Measurements from ENCODE around the gene PFKP. TPM values are rescaled to one million over a fixed set of nuclear protein-coding genes. Genes with fewer than 3 reads are reported as not detected.
"Not testable (repeated sequence)": the region's sequence is repeated elsewhere in the genome, so short reads cannot be mapped to it uniquely, and the experiment has no call there.

Gene PFKP
- total RNA-seq, 1 donor from 2014 or later: 292 TPM

GRCh38 chr10:3169673-3170072, 102.3 kb downstream of the PFKP start:
- no peak for TF ChIP-seq CTCF (IDR thresholded peaks at IDR 0.05; ENCODE audit: insufficient read depth, low read length, poor library complexity, severe bottlenecking)
- no peak overlapping the region for H3K4me3 ChIP-seq (ENCODE audit: low read depth, low read length)
- no peaks in the 10 kb centered on the region for H3K27me3 ChIP-seq (ENCODE audit: control insufficient read depth, insufficient read depth, low read length)
- DNase-seq (ENCODE audit: low read depth): no peak
- peaks cover 2% of the 10 kb centered on the region for H3K36me3 ChIP-seq (ENCODE audit: control insufficient read depth, insufficient read depth, low read length)

GRCh38 chr10:3171488-3171887, 104.1 kb downstream of the PFKP start:
- not testable (repeated sequence) for DNase-seq (ENCODE audit: low read depth); H3K27me3 ChIP-seq (ENCODE audit: control insufficient read depth, insufficient read depth, low read length); H3K36me3 ChIP-seq (ENCODE audit: control insufficient read depth, insufficient read depth, low read length)
- H3K4me3 ChIP-seq (ENCODE audit: low read depth, low read length): peak overlapping the region; percentile 94

- H3K27me3 ChIP-seq (ENCODE audit: control insufficient read depth, insufficient read depth, low read length): no peaks in the 10 kb centered on the region
- peak overlapping the region; percentile 94 for H3K4me3 ChIP-seq (ENCODE audit: low read depth, low read length)
- no peak for TF ChIP-seq CTCF (IDR thresholded peaks at IDR 0.05; ENCODE audit: insufficient read depth, low read length, poor library complexity, severe bottlenecking)
- DNase-seq (ENCODE audit: low read depth): no peak
- H3K36me3 ChIP-seq (ENCODE audit: control insufficient read depth, insufficient read depth, low read length): no peaks in the 10 kb centered on the region
Observed at GRCh38 chr10:3172081-3172445, 104.7 kb downstream of the PFKP start.

GRCh38 chr10:3172446-3173170, 105.3 kb downstream of the PFKP start, which contains the start of gene PITRM1:
TSS of gene PITRM1 (minus strand) at chr10:3172782. CDS start at chr10:3172772, 10 bp downstream.
- no peaks in the 10 kb centered on the region for H3K27me3 ChIP-seq (ENCODE audit: control insufficient read depth, insufficient read depth, low read length)
- TF ChIP-seq CTCF (IDR thresholded peaks at IDR 0.05; ENCODE audit: insufficient read depth, low read length, poor library complexity, severe bottlenecking): no peak

GRCh38 chr10:3173171-3173878, 106.0 kb downstream of the PFKP start:
- no peaks in the 10 kb centered on the region for H3K27me3 ChIP-seq (ENCODE audit: control insufficient read depth, insufficient read depth, low read length)
- no peaks in the 10 kb centered on the region for H3K36me3 ChIP-seq (ENCODE audit: control insufficient read depth, insufficient read depth, low read length)
- TF ChIP-seq CTCF (IDR thresholded peaks at IDR 0.05; ENCODE audit: insufficient read depth, low read length, poor library complexity, severe bottlenecking): no peak
- DNase-seq (ENCODE audit: low read depth): no peak
- peak overlapping the region; percentile 51 for H3K4me3 ChIP-seq (ENCODE audit: low read depth, low read length)

More at GRCh38 chr10:3172446-3173170, 105.3 kb downstream of the PFKP start, which contains the start of gene PITRM1:
- Histone ChIP-seq H3K36me3 (ENCODE audit: control insufficient read depth, insufficient read depth, low read length) (no peaks in the 10 kb centered on the region), H3K4me3 (ENCODE audit: low read depth, low read length) (peak within 1 kb of the TSS; percentile 94)
- DNase-seq (ENCODE audit: low read depth): peak; percentile 95

- Histone ChIP-seq H3K36me3 (ENCODE audit: control insufficient read depth, insufficient read depth, low read length) (no peaks in the 10 kb centered on the region), H3K27me3 (ENCODE audit: control insufficient read depth, insufficient read depth, low read length) (no peaks in the 10 kb centered on the region), H3K4me3 (ENCODE audit: low read depth, low read length) (no peak overlapping the region)
- DNase-seq (ENCODE audit: low read depth): no peak
- no peak for TF ChIP-seq CTCF (IDR thresholded peaks at IDR 0.05; ENCODE audit: insufficient read depth, low read length, poor library complexity, severe bottlenecking)
Observed at GRCh38 chr10:3178042-3178441, 110.7 kb downstream of the PFKP start.

Data from kidney epithelial cell (primary cell).